Prostate gland (tissue), 2 donors: Measurements from ENCODE around the gene ASB17. TPM values are rescaled to one million over a fixed set of nuclear protein-coding genes. Genes with fewer than 3 reads are reported as not detected.

Source experiments
- DNase-seq: peaks from one replicate; pipeline ENCODE4 v3.0.0-alpha.2; 2019; ENCODE audit warnings: low spot score
- H3K27ac ChIP-seq, 2 donors: fragments of 200-600 bp; sonication (generic); 2 replicates each; pipeline ENCODE4 v1.5.1; 2017 to 2019
- H3K27me3 ChIP-seq: fragments of 200-600 bp; sonication (generic); replicated peaks from 2 replicates; pipeline ENCODE4 v1.5.1; 2019; ENCODE audit not compliant: insufficient read depth
- H3K36me3 ChIP-seq, 2 donors: fragments of 200-600 bp; sonication (generic); 1 replicate in 1 of 2; 2 replicates in 1 of 2; pipeline versions ENCODE4 v1.5.1 to v1.8.1; 2017 to 2019
- H3K4me1 ChIP-seq: fragments of 200-600 bp; sonication (generic); replicated peaks from 2 replicates; pipeline ENCODE4 v1.5.1; 2019
- H3K4me3 ChIP-seq, 2 donors: fragments of 200-600 bp; sonication (generic); 2 replicates each; pipeline ENCODE4 v1.5.1; 2017 to 2019
- H3K9me3 ChIP-seq: fragments of 200-600 bp; sonication (generic); 2 replicates; pipeline ENCODE4 v1.5.1; 2017
- CTCF ChIP-seq, 4 experiments: fragments of 200-600 bp in 2 of 4; fragments of 450-650 bp in 2 of 4; sonication (generic) in 2 of 4; IDR thresholded peaks; 1 replicate in 3 of 4; 2 replicates in 1 of 4; pipeline ENCODE4 v1.5.1; 2016 to 2019; ENCODE audit warnings: antibody characterized with exemption in 4 of 4, mild to moderate bottlenecking in 2 of 4, moderate library complexity in 2 of 4
- POLR2A ChIP-seq: fragments of 450-650 bp; IDR thresholded peaks from one replicate; pipeline ENCODE4 v1.6.1; 2016; ENCODE audit warnings: antibody characterized with exemption, mild to moderate bottlenecking
- POLR2AphosphoS5 ChIP-seq: sonication (generic); formaldehyde crosslinking; IDR thresholded peaks from one replicate; pipeline ENCODE4 v1.6.1; 2017; ENCODE audit warnings: antibody characterized with exemption
- WGBS: methylation state at CpG from one replicate; pipeline ENCODE4 v1.1.5; 2018; 5-methylcytosine and 5-hydroxymethylcytosine counted together
- intact Hi-C: fragments of 100-400 bp; cut with DNase I; formaldehyde crosslinking; loops from one replicate; pipeline ENCODE4 v1.14.2; 2022
- total RNA-seq, 2 donors: library from RNA; depleted of rRNA; stranded (reverse); fragments of >200 nt; gene quantifications; one replicate each; pipeline ENCODE4 v1.1.0, GENCODE V29; 2016

ASB17 gene
- total RNA-seq, 2 donors from 2014 or later = 1.4 TPM; not detected in 1

GRCh38 chr1:75916834-75917233 is 15.4 kb downstream of the ASB17 start:
- TF ChIP-seq CTCF (IDR thresholded peaks at IDR 0.05) = no peak
- no peak for TF ChIP-seq POLR2AphosphoS5
- no peak for TF ChIP-seq POLR2A
- H3K4me3 ChIP-seq = no peak overlapping the region

GRCh38 chr1:75908717-75909152 is 23.5 kb downstream of the ASB17 start:
- Histone ChIP-seq H3K9me3 (no peaks in the 10 kb centered on the region), H3K27ac (no peak overlapping the region), H3K36me3 (no peaks in the 10 kb centered on the region), H3K4me3 (no peak overlapping the region), H3K4me1 (no peaks in the 10 kb centered on the region), H3K27me3 (no peaks in the 10 kb centered on the region)
- DNase-seq = no peak
- intact Hi-C loops = no loop called here
- WGBS = 35% methylated on average over 2 of the region's 2 CpGs
- TF ChIP-seq POLR2A (no peak), POLR2AphosphoS5 (no peak), CTCF (IDR thresholded peaks at IDR 0.05) (no peak)

More at GRCh38 chr1:75916834-75917233, 15.4 kb downstream of the ASB17 start:
- 80% methylated on average over 2 of the region's 2 CpGs for WGBS
- Histone ChIP-seq H3K9me3 (no peaks in the 10 kb centered on the region), H3K36me3 (no peaks in the 10 kb centered on the region), H3K4me1 (no peaks in the 10 kb centered on the region), H3K27ac (no peak overlapping the region), H3K27me3 (no peaks in the 10 kb centered on the region)
- intact Hi-C loops = no loop called here
- DNase-seq = no peak

- H3K36me3 ChIP-seq = no peaks in the 10 kb centered on the region
- intact Hi-C loops = no loop called here
- H3K27me3 ChIP-seq = no peaks in the 10 kb centered on the region
- H3K27ac ChIP-seq = no peak overlapping the region
- H3K9me3 ChIP-seq = no peaks in the 10 kb centered on the region
- no peaks in the 10 kb centered on the region for H3K4me1 ChIP-seq
- H3K4me3 ChIP-seq = no peak overlapping the region
- DNase-seq = no peak
- WGBS = 16% methylated on average over 1 of the region's 1 CpG
- no peak for TF ChIP-seq POLR2A
- TF ChIP-seq POLR2AphosphoS5 = no peak
- TF ChIP-seq CTCF (IDR thresholded peaks at IDR 0.05) = no peak
Observed at GRCh38 chr1:75901371-75901770, 30.8 kb downstream of the ASB17 start.

GRCh38 chr1:75884437-75884836 is 47.8 kb downstream of the ASB17 start:
- no peak overlapping the region for H3K4me3 ChIP-seq
- H3K27ac ChIP-seq = no peak overlapping the region
- TF ChIP-seq POLR2A (no peak), CTCF (IDR thresholded peaks at IDR 0.05) (no peak), POLR2AphosphoS5 (no peak)
- H3K27me3 ChIP-seq = no peaks in the 10 kb centered on the region
- H3K9me3 ChIP-seq = no peaks in the 10 kb centered on the region
- no peaks in the 10 kb centered on the region for H3K36me3 ChIP-seq
- H3K4me1 ChIP-seq = no peaks in the 10 kb centered on the region
- WGBS = 72% methylated on average over 1 of the region's 1 CpG
- DNase-seq = no peak
- intact Hi-C loops = no loop called here

GRCh38 chr1:75879985-75880384 is 52.2 kb downstream of the ASB17 start:
- 73% methylated on average over 1 of the region's 1 CpG for WGBS
- H3K9me3 ChIP-seq = no peaks in the 10 kb centered on the region
- no peak overlapping the region for H3K4me3 ChIP-seq
- H3K27me3 ChIP-seq = no peaks in the 10 kb centered on the region
- no peaks in the 10 kb centered on the region for H3K4me1 ChIP-seq
- H3K27ac ChIP-seq = no peak overlapping the region
- H3K36me3 ChIP-seq = no peaks in the 10 kb centered on the region
- intact Hi-C loops = no loop called here
- TF ChIP-seq POLR2A (no peak), POLR2AphosphoS5 (no peak), CTCF (IDR thresholded peaks at IDR 0.05) (no peak)
- DNase-seq = no peak
